ENCODE data around the gene TMOD1.

Gene TMOD1

DNA sequence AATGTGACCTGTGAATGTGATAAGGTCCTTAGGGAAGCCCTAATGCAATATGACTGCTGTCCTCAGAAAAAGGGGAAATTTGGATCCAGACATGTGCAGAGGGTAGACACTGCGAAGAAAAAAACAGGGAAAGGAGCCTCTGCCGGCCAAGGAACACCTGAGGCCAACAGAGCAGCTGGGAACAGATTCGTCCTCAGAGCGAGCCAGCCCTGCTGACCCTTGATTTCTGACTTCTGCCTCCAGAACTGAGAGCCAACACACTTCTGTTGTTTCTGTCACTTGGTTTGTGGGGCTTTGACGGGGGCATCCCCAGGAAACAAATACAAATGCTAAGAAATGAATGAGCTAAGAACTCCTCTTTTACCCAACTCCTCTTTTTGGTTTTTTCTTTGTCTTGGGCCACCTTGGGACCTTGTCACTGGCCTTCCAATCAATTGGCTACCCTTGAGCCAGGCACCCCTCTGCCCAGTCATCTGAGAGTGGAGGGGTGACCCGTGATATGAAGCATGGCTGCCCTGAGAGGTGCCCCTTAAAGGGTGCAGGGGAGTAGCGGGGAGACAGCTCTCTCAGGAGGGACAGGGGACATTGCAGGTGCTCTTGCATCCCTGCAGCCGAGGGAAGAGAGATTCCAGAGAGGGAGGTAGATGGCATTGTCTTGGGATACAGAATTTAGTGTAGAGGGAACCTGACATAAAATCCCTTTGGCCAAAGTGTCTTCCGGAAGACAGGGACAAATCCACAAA, 16.9 kb downstream of the TMOD1 start:
- H3K4me3 ChIP-seq (ENCODE audit: low read length), result no peak overlapping the region
- TF ChIP-seq ZNF274 (IDR thresholded peaks at IDR 0.05; ENCODE audit: low read depth, low read length), result no peak

DNA sequence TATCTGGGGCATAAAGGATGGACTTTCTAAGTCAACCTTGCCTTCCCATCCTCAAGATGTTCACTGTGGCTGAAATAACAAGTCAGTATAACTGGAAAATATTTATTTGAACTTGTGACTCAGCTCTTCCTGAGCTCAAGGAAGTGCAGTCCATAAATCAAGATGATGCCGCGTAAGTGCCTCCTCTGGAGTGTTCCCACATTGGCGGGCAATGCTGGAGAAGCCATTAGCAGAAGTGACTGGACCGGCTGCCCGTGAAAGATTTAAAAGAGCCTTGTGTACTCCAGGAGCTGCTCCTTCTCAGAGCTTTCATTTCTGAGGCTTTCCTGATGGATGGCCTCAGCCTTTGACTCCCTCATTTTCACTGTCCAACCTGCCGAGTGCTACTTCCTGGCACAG, 17.4 kb downstream of the TMOD1 start:
- no peak overlapping the region for H3K4me3 ChIP-seq (ENCODE audit: low read length)
- TF ChIP-seq ZNF274 (IDR thresholded peaks at IDR 0.05; ENCODE audit: low read depth, low read length), result no peak

DNA sequence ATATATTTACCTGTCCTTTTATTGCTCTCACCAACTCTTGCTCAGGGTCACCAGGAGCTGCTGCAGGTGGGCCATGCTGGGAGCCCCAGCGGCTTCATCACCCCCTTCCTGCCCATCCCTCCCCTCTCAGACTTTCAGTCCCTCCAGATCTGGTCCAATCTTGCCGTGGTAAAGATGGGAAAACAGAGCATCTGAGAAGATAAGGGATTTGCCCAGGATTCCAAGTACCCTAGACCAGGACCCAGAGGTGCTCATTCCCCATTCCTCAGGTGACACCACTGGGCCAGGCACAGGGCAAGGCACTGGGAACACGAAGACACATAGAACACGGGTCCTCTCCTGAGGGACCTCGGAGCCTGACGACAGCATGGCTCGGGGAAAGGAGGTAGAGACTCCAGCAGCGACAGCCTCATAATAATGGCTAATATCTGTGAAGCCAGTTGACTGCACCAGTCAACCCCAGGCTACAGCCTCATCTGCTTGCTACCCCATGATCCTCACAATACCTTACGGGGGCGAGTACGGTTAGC, 18.0 kb downstream of the TMOD1 start:
- H3K4me3 ChIP-seq (ENCODE audit: low read length), result no peak overlapping the region
- no peak for TF ChIP-seq ZNF274 (IDR thresholded peaks at IDR 0.05; ENCODE audit: low read depth, low read length)

DNA sequence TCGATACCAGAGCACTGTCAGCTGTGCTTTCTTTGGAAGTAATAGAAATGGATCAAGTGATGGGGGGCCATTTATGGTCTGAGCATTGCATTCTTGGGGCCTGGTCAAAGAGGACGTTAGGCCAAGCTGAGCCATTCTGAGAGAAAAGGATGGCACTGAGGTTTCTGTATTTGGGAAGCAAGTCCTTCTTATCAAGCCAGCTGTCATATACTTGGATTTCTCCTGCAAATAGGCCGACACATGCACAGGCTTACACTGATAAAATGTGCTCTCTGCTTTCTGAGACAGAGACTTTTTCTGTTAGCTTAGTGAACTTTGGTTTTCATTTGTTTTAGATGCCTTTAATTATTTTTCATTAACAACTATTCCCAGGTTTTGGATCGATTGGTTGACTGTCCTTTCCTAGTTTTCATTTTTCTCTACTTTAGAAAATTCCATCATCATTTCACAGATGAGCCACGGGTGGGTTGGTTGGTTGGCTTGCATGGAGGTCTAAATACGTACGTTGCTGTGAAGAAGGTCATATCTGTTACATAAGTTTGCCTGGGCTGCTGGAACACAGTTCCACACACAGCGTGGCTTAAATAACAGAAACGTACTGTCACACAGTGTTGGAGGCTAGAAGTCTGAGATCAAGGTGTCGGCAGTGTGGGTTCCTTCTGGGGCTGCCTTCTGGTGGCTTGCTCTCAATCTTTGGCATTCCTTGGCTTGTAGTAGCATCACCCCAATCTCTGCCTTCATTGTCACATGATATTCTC, 20.3 kb downstream of the TMOD1 start:
- no peak overlapping the region for H3K4me3 ChIP-seq (ENCODE audit: low read length)
- TF ChIP-seq ZNF274 (IDR thresholded peaks at IDR 0.05; ENCODE audit: low read depth, low read length), result no peak

DNA sequence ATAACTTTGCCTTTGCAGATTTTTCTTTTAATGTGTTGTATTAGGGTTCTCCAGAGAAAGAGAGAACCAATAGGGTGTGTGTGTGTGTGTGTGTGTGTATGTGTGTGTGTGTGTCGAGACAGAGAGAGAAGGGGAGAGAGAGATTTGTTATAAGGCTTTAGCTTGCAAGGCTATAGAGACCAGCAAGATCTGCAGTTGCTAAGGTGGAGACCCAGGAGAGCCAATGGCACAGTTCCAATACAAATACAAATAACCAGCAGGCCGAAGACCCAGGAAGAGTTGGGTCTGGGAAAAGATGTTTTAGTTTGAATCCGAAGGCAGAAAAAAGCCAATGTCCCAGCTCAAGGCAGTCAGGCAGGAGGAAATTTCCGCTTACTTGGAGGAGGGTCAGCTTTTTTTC, 23.0 kb downstream of the TMOD1 start:
- H3K4me3 ChIP-seq (ENCODE audit: low read length), result no peak overlapping the region
- TF ChIP-seq ZNF274 (IDR thresholded peaks at IDR 0.05; ENCODE audit: low read depth, low read length), result no peak

DNA sequence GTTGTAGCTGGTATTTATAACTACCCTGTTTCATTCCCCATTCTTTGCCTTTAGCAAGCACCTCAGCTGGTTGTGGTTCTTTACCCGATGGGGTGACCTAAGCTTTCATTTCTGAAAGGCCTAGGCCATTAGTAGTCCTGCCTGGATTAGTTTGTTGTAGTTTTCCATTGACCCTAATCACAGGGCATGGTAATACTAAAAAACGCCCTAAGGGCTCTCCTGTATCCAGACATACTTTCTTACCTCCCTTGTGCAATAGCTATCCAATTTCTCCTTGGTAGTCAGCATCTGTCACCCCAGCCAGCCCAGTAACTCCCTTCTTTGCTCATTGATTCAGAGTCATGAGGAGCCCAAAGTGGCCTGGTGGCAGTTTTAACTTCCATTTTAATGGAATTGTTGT, 24.0 kb downstream of the TMOD1 start:
- H3K4me3 ChIP-seq (ENCODE audit: low read length), result no peak overlapping the region
- TF ChIP-seq ZNF274 (IDR thresholded peaks at IDR 0.05; ENCODE audit: low read depth, low read length), result no peak

DNA sequence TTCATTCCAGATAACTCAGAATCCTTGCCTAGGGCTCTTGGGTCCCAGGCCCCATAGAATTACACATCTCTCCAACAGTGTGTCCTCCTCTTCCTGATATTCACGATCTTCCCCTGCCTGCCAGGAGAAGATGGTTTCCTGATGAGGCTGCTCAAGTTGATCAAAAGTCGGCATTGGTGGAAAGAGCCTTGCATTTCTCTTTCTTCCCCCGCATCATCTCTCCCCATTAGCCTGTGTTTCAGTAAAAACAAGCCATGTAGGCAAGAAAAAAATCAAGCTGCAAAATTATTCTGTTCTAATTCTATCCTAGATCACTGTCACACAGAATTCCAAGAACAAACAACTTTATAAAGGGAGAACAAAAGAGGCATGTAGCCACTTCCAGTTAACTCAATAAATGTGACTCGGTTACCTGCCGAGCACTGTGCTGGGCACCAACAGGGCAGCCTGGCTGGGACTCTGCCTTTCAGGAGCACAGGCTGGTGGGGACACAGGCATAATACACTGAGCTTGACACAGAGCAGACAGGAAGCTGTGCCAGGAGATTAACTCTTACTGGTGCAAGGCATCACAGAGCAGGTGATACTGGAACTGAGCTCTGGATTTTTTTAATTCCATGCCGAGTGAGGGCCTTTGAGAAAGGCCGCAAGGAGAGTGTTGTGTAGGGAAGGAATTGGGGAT, 25.6 kb downstream of the TMOD1 start:
- H3K4me3 ChIP-seq (ENCODE audit: low read length), result no peak overlapping the region
- TF ChIP-seq ZNF274 (IDR thresholded peaks at IDR 0.05; ENCODE audit: low read depth, low read length), result no peak

DNA sequence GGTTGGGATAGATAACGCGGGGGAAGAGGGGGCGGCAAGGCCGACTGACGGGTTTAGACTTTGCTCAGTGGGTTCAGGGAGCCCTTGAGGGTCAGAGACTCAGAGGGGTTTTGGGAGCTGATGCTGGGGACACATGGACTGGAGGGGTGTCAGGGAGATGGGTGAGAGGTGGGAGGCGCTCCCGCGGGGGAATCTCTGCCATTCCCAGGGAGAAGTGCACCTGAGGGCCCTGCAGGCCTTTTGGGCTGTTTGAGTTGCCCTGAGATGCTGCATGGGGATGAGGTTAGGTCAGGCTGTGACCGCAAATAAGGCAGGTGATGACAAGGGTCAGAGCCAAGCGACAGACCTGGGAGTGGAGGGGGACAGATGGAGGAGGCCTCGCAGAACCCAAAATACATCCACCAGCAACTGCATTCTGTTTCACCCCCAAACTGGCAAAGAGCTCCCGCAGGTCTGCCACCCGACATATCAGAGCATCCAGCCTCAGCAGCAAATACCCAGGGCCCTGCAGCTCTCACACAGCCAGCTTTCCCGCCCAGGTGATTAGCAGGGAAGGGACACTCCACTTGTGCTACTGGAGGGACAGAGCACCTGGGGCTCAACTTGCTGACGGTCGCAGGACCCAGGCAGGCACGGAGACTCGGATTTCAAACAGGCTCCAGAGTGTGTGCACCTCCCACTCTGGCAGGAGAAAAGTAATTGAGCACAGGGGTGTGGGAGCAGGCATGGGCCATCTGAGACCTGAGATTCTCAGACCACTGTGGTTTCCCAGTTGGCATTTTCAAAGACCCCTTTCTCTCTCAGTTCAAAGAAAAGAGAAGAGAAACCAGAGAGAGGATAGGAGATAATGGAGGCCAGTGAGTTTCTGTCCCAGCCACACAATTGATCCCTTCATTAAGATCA, 26.4 kb downstream of the TMOD1 start:
- no peak overlapping the region for H3K4me3 ChIP-seq (ENCODE audit: low read length)
- TF ChIP-seq ZNF274 (IDR thresholded peaks at IDR 0.05; ENCODE audit: low read depth, low read length), result no peak

DNA sequence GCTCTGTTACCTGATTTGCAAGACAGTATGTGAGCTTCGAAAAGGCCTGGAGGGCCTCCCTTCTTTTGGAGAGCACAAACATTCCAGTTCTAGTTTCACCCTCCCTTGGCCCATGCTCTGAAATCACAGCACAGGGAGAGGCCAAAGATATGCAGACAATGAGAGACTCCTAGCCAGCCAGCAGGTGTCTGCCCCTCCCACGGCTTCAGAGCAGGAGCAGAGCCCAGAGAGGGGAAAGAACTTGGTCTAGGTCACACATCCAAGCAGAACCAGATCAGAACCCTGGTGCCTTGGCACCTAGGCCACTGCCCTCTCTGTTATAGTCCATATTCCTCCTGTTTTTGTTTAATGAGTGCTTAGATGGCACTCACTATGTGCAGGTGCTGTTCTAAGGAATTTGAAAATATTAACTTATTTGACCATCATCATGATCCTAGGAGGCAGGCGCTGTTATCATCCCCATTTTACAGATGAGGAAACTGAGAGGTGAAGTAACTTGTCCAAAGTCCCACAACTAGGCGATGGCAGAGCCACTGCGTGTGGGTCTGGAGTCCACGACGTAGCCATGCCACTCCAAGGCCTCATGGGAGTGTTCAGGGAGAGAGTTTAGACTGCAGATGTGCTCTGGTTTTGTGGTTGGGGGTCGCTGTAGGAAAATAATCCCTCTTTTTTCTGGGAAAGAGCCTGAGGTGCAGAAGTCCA, 27.2 kb downstream of the TMOD1 start:
- no peak overlapping the region for H3K4me3 ChIP-seq (ENCODE audit: low read length)
- no peak for TF ChIP-seq ZNF274 (IDR thresholded peaks at IDR 0.05; ENCODE audit: low read depth, low read length)

DNA sequence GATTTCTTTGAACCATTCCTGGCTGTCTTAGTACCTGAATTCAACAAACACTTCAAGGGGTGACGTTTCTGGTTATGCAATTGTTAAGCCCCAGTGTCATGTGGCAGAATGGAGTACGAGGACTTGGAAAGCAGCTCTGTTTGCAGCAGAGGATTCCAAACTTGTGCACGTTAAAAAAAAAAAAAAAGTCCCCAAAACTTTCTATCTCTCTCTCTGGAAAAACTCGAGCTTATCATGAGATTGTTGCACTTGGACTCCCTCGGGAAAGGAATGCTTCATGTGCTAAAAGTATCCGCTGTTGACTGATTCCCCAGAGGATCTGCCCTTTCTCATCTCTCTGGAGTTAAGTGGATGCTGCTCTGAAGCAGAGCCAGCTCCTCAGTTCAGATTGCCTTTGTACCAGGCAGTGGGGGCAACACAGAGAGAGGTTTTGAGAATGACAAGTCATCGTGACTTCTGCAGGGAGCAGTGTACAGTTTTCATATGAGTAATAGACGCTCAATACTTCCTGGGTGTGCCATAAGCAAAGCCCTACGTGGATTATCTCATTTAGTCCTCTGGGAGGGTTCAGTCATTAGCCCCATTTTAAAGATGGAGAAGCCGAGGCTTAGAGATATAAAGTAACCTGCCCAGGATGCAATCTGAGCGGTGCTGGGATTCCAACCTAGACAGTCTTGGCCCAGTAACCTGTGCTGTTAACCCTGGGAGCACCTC, 28.1 kb downstream of the TMOD1 start:
- no peak for TF ChIP-seq ZNF274 (IDR thresholded peaks at IDR 0.05; ENCODE audit: low read depth, low read length)
- no peak overlapping the region for H3K4me3 ChIP-seq (ENCODE audit: low read length)

DNA sequence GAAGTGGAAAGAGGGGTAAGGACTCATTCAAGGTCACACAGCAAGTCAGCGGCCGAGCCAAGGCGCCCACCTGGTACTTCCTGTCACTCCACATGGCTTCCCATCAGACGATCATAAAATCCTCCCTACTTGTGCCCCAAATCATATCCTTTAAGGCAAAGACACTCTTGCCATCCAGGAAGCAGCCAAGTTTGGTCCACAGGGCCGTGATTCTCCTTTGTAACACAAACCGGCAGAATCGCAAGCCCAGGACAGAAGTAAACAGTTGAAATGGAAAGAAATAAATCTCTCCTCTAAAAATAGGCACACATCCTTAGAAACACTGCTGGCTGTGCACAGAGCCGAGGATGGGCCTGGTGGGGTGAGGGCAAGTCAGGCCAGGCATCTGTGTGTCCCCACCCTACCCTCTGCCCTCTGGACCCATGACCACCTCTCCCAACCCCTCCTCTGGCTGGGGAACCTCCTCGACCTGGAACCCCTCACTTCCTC, 30.5 kb downstream of the TMOD1 start:
- no peak overlapping the region for H3K4me3 ChIP-seq (ENCODE audit: low read length)
- no peak for TF ChIP-seq ZNF274 (IDR thresholded peaks at IDR 0.05; ENCODE audit: low read depth, low read length)

DNA sequence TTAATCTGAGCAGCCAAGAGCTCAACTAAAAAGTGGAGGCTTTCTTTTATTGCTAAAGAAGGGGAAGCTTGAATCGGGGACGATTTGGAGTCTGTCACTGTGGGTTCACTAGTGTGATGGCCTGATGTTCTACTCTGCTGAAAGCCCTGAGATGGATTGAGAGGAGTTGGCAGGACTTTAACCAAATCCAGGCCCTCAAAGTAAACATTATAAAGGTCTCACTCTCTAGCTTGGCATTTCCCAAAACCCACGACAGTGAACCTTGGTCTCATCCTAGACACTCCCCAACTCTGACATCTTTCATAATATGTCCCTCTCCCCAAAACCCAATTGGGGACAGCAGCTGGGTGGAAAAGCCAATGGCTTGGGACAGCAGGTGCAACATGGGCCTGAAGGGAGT, 32.7 kb downstream of the TMOD1 start:
- H3K4me3 ChIP-seq (ENCODE audit: low read length), result no peak overlapping the region
- no peak for TF ChIP-seq ZNF274 (IDR thresholded peaks at IDR 0.05; ENCODE audit: low read depth, low read length)
